Measurements from ENCODE around the gene BIRC5. TPM values are rescaled to one million over a fixed set of nuclear protein-coding genes. Genes with fewer than 3 reads are reported as not detected.

The BIRC5 gene
- total RNA-seq, 4 donors from 2014 or later: 0.44 to 3.3 TPM; not detected in 2

- no peak for DNase-seq
- H3K27ac ChIP-seq: no peak overlapping the region
- in situ Hi-C loops (cut with MboI; ENCODE audit: low sequenced_read_pairs in 4 of 4) (no loop called here), intact Hi-C loops (cut with DNase I; ENCODE audit: low total_unique reads) (no loop called here)
- no peaks in the 10 kb centered on the region for H3K9me3 ChIP-seq
- no peaks in the 10 kb centered on the region for H3K36me3 ChIP-seq
- H3K4me3 ChIP-seq: no peak overlapping the region
- ATAC-seq: no peak
- peaks cover 22 to 33% (median 29%) of the 10 kb centered on the region in 3 donors for H3K27me3 ChIP-seq
- no peak for TF ChIP-seq CTCF (IDR thresholded peaks at IDR 0.05 in 4 of 5, conservative IDR thresholded peaks at IDR 0.05 in 1 of 5)
- no peak for TF ChIP-seq POLR2A (IDR thresholded peaks at IDR 0.05)
- peaks cover 3 to 6% of the 10 kb centered on the region in 2 donors for H3K4me1 ChIP-seq
Observed at GRCh38 chr17:78228176-78228575, 14.1 kb downstream of the BIRC5 start.

GRCh38 chr17:78230252-78230962, 16.4 kb downstream of the BIRC5 start:
- no peak for TF ChIP-seq POLR2A (IDR thresholded peaks at IDR 0.05)
- no peak for TF ChIP-seq CTCF (IDR thresholded peaks at IDR 0.05 in 4 of 5, conservative IDR thresholded peaks at IDR 0.05 in 1 of 5)
- Histone ChIP-seq H3K9me3 (no peaks in the 10 kb centered on the region), H3K4me3 (no peak overlapping the region), H3K4me1 (no peaks in the 10 kb centered on the region), H3K27ac (no peak overlapping the region), H3K36me3 (no peaks in the 10 kb centered on the region), H3K27me3 (peaks cover 22 to 33% (median 29%) of the 10 kb centered on the region in 3 donors)
- DNase-seq: no peak
- ATAC-seq: no peak
- intact Hi-C loops (cut with DNase I; ENCODE audit: low total_unique reads): no loop called here
- in situ Hi-C loops (cut with MboI; ENCODE audit: low sequenced_read_pairs in 4 of 4): no loop called here

GRCh38 chr17:78230996-78231935, 17.2 kb downstream of the BIRC5 start, which contains the start of gene TMEM235:
Gene TMEM235 (plus strand): TSS chr17:78231631. CDS start chr17:78232024, 393 bp downstream.
- DNase-seq: no peak
- Histone ChIP-seq H3K4me3 (no peak within 1 kb of the TSS), H3K9me3 (no peaks in the 10 kb centered on the region), H3K4me1 (no peaks in the 10 kb centered on the region), H3K36me3 (no peaks in the 10 kb centered on the region), H3K27ac (no peak within 1 kb of the TSS), H3K27me3 (peaks cover 22 to 33% (median 29%) of the 10 kb centered on the region in 3 donors)
- intact Hi-C loops (cut with DNase I; ENCODE audit: low total_unique reads) (no loop called here), in situ Hi-C loops (cut with MboI; ENCODE audit: low sequenced_read_pairs in 4 of 4) (no loop called here)
- TF ChIP-seq POLR2A (IDR thresholded peaks at IDR 0.05) (no peak), CTCF (IDR thresholded peaks at IDR 0.05 in 4 of 5, conservative IDR thresholded peaks at IDR 0.05 in 1 of 5) (no peak)
- ATAC-seq: no peak

- Histone ChIP-seq H3K27me3 (peaks cover 21 to 33% (median 22%) of the 10 kb centered on the region in 3 donors), H3K36me3 (no peaks in the 10 kb centered on the region), H3K9me3 (no peaks in the 10 kb centered on the region), H3K27ac (no peak overlapping the region), H3K4me3 (no peak overlapping the region), H3K4me1 (no peaks in the 10 kb centered on the region)
- DNase-seq (no peak), ATAC-seq (no peak)
- intact Hi-C loops (cut with DNase I; ENCODE audit: low total_unique reads): no loop called here
- in situ Hi-C loops (cut with MboI; ENCODE audit: low sequenced_read_pairs in 4 of 4): no loop called here
- TF ChIP-seq POLR2A (IDR thresholded peaks at IDR 0.05): no peak
- no peak for TF ChIP-seq CTCF (IDR thresholded peaks at IDR 0.05 in 4 of 5, conservative IDR thresholded peaks at IDR 0.05 in 1 of 5)
Observed at GRCh38 chr17:78231991-78232858, 18.2 kb downstream of the BIRC5 start.

Data from gastrocnemius medialis (tissue), 4 donors.